GM19438 (cell line): Measurements from ENCODE around the gene PIK3CB.
A peak's percentile ranks its signal among the peaks of the same experiment; 100 is the strongest.
"Not testable (repeated sequence)": the region's sequence is repeated elsewhere in the genome, so short reads cannot be mapped to it uniquely, and the experiment has no call there.

Source experiments
- ATAC-seq: cut with Tn5 transposase; IDR thresholded peaks from one replicate; pipeline ENCODE4 v1.9.1; 2021; ENCODE audit warnings: low read depth; ENCODE audit not compliant: unreplicated experiment

PIK3CB gene

GRCh38 chr3:138629526-138629925, 205.2 kb downstream of the PIK3CB start:
- ATAC-seq = no peak

GRCh38 chr3:138625707-138626365, 208.9 kb downstream of the PIK3CB start:
- no peak for ATAC-seq

- ATAC-seq = no peak
These were observed 210.2 kb downstream of the PIK3CB start for GRCh38 chr3:138624518-138624917.

GRCh38 chr3:138620431-138620830, 214.3 kb downstream of the PIK3CB start:
- ATAC-seq = no peak

GRCh38 chr3:138615462-138615861, 219.3 kb downstream of the PIK3CB start:
- no peak for ATAC-seq

- ATAC-seq = no peak
These were observed 224.8 kb downstream of the PIK3CB start for GRCh38 chr3:138609898-138610266.

GRCh38 chr3:138608322-138609135, 226.2 kb downstream of the PIK3CB start, which contains the start of gene FAIM:
FAIM (plus strand) TSS chr3:138608771; CDS start chr3:138619727, 10,956 bp downstream.
- ATAC-seq = peak; percentile 71

- ATAC-seq = not testable (repeated sequence)
These were observed 230.6 kb downstream of the PIK3CB start for GRCh38 chr3:138604106-138604595.
